Stimulated activated naive CD8-positive, alpha-beta T cell treated with anti-CD3 and anti-CD28 coated beads, Interleukin-15, Interleukin-2, amounts not matched to agents 100 U/mL and 50 U/mL, for 24 hours (primary cell): Measurements from ENCODE around the gene EFHD2.
"Not testable (repeated sequence)": the region's sequence is repeated elsewhere in the genome, so short reads cannot be mapped to it uniquely, and the experiment has no call there.

Experiments
- ATAC-seq: fragments of 150-1000 bp; cut with Tn5 transposase; one replicate; pipeline ENCODE4 v1.10.0; 2021
- DNase-seq: peaks from one replicate; pipeline ENCODE4 v3.0.0; 2021

The EFHD2 gene

DNA sequence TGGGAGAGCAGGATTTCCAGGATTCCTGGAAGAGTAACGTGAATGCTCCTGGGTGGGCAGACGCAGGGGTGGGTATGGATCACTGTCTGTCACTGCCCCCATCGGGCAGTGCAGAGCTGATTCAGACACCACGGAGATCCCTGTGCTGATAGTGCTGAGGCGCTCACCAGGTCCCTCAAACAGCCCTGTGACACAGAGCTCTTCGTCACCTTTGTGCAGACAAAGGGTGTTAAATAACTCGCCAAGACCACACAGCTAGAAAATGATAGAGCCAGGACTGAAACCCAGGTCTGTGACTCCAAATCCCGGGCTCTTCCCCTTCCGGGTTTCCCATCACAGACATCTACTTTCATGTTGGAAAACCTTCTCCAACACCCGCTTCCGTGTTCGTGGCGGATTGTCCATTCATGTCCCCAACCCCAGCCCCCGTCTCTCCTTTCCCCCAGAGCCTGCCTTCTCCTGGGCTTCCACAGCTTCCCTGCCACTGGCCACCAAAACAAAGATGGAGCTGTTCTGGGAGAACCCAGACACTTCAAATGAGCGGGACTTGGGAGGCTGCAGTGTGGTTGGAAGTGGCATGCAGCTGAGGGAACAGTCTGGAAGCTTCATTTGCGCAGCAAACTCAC lies 2.6 kb downstream of the EFHD2 start:
- peak; percentile 62 for DNase-seq
- peak; percentile 72 for ATAC-seq

DNA sequence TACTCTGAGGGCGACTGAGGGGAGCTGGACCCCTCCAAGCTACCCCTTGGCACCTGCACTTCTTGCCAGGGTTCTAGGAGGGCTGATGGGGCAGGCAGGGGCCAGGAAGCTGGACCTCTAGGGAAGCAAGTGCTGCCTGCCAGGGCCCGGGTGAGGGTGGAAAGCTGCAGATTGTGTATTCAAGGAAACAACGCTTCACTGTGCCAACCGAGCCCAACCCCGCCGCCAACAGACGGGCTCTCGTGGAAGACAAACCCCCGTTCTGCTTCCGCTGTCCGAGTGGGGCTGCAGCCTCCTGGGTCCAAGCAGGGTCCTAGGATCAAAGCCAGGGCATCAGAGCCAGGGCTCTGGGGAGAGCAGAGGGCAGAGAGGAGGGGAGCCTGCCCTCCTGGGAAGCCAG lies 3.2 kb downstream of the EFHD2 start:
- ATAC-seq (no peak), DNase-seq (no peak)

DNA sequence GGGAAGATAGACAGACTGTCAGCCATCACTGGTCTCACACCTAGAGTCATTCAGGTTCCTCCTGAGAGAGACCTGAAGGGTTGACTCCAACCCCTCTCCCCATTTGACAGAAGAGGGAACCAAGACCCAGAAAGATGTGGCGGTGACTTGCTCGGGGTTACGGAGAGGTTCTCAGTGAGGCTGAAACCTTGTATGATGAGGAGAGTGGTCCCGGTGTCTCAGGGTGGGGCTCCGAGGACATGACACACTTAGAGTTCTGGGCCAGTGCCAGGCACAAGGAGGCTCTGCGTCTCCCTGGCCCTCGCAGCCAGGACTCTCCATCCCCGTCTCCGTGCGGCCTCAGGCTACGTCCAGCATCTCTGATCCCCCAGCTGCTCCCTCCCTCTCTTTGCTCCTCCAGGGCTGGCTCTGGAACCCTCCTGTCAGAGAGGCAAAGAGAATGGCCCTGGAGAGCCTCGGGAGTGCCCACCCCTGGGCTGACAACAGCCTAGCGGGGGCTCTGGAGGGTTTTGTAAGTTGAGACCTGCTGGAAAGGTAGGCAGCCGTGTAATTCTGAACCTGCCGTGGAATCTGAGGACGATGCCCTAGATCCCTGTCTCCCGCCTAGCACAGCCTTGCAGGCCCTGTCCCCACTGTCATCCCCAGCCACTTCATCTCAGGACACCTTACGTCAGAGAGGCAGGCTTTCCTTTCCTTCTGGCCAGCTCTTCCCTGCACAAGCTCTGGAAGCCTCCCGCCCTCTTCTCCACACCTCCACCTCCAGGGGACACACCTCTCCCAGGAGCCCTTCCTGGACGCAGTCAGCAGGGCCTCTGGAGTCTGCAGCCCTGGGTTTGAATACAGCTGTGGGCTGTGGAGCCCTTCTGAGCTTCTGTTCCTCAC lies 4.1 kb downstream of the EFHD2 start:
- no peak for ATAC-seq
- no peak for DNase-seq

DNA sequence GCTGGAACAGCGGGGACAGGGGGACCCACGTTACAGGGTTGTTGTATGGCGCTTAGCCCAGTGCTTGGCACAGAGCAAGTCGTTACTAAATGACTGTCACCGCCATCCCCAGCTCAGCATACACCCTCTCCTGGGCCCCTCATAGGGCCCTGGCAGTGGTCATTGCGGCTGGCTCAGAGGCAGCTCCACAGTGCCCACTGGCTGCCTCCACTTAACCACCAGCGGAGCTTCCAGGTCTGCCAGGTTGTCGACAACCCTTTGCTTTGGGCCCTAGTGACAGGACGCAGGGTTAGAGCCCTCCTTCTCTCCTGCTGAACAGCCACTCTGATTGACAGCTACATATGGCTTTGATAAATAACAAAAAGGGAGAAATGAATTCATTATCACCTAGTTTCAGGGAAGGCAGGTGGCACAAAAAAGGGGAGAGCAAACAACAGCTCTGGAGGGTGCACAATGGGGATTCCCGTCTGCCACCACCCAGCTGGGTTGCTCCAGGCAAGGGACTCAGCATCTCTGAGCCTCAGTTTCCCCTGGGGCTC lies 4.8 kb downstream of the EFHD2 start:
- no peak for ATAC-seq
- no peak for DNase-seq

DNA sequence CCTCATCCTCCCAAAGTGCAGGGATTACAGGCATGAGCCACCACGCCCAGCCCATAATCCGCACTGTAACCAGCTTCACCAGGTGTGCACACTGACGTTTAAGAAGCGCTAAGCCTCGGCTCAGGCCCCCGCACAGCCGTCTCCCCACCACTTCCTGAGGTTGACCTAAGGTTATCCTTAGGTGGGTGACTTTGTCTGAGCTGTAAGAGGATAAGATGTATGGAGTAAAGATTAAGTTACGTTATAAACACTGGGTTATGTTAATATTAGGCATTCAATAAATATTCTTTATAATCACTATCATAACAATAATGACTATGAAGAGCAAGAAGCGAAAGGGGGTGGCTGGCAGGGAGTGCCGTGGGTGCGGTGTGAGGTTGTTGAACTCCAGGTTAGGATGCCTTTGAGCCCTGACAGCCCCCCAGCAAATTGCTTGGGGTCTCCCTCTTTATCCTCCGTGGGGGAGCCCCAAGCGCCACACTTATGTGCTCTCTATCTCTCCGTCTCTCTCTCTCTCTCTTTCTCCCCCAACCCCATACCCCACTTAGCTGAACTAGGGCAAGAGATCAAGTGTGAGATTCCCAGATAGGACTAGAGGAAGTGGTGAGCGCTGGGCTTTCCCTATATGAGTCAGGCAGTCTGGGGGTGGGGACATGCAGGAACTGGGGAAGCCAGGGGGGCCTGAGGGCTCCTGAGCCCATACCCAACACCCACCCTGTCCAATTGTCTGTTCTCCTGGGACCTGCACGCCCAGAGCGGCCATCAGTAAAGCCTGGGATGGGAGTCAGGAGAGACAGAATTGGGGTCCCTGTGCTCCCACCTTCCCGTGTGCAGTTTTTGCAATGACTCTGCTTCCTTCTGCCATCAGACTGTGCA lies 7.6 kb downstream of the EFHD2 start:
- DNase-seq (peak; percentile 60), ATAC-seq (peak; percentile 67)

DNA sequence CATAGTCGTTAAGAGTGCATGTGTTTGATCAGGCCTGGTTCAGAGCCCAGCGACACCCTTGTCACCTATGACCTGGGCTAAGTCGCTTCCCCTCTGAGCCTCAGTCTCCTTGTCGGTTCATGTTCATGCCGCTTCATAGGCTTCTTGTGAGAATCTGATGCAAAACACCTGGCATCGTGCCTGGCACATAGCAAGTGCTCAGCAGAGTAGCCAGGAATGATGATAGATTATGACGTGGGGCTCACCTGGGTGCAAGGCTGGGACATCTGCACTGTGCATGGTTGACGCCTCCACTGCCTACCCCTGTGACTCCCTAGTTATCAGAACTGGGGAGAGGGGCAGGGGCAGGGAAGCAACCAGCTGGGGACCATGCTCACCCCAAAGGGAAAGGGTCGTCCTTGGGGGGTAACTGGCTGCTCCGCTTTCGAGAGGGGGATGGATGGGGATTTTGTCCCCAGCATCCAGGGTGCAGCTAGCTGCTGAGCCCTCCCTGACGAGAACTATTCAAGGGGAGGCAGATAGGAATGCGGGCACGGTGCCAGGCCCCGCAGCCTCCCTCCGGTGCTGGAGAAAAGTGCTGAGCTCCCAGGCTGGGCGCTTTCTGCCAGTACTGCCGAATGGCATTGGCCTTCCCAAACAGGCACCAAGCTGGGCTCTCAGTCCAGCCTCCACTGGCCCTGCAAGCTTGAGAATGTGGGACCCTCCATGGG lies 9.3 kb downstream of the EFHD2 start:
- no peak for ATAC-seq
- DNase-seq = no peak

DNA sequence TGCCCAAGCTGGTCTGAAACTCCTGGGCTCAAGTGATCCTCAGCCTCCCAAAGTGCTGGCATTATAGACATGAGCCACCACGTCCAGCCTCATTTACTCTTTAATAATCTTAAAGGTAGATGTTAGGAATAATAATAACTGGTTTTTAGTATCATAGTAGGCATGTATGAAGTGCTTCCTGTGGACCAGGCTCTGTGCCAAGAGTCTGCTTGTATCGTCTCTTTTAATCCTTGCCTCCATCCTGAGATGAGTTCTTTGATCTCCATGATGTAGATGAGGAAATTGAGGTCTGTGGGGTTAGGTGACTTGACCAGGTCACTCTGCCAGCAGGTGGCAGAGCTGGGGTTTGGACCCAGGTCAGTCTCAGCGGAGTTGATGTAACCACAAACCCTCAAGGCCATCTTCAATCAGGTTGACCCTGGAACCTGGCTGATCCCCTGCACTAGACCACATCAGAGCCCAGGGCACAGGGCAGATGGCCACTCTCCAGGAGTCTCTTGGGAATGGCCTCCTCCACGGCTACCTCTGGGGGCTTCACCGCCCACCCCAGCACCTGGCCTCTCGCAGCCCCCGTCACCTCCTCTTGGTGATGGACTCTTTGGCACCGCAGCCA lies 11.3 kb downstream of the EFHD2 start:
- ATAC-seq (no peak), DNase-seq (no peak)

DNA sequence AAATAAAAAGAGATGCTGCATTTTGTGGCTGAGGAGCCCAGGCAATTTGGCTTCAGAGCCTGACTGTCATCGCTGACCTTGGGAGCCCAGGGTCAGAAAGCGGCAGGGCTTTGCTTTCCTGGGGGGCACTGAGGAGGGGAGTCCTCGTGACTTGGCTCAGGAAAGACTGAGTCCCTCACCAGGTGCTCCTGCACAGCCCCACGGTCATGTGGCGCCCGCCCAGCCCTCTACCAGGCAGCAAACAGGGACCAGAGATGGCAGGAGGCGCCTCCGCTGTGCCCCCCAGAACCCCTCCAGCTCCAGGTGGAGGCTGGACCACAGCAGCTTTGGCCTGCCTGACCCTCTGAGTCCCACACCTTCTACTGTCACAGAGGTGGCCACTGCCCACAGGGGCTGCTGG lies 13.2 kb downstream of the EFHD2 start:
- ATAC-seq = no peak
- DNase-seq = no peak

DNA sequence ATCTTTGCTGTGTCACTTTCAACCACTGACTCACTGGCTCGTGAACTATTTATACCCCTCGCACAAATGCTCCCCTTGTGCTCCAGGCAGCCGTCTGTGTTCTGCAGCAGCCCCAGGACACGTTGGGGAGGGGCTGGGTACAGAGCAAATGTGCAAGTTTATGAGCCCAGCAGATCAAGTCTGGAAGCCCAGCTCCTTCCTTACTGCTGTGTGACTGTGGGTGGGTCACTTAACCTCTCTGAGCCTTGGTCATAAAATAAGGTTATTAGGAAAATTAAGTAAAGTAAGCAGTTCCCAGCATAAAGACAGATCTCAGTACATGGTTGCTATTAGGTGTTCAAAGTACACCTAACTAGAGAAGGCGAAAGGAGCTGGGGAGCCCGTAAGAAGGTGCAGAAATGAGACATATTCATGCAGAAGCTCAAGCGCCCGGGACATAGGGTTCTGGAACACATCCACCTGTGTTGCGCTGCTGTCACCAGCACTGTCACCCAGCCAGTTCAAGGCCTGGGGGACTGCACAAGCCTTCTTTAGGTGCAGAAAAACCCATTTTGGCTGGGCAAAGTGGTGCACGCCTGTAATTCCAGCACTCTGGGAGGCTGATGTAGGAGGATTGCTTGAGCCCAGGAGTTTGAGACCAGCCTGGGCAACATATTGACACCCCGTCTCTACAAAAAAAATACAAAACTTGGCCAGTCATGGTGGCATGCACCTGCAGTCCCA lies 13.8 kb downstream of the EFHD2 start:
- ATAC-seq = no peak

DNA sequence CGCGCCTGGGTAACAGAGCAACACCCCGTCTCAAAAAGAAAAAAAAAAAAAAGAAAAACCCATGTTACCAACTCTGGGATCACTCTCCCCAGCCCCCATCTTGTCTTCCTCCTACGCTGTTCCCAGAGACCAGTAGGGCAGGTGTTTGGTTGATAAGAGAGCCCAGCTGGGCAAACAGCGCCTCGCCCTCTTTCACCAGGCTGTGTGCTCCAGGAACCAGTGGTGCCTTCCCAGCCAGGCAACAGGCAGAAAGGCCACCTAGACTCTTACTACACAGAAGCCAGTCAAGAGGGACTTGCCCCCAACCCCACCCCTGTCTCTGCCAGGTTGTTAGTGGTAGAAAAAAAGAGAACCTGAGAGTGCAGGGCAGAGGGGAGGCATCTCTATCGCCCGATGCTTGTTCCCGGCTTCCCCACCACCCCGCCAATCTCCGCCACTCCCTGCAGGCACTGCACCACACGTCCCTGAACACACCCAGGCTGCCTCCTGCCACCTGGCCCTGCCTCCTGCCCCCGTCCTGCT lies 14.5 kb downstream of the EFHD2 start:
- DNase-seq (no peak), ATAC-seq (no peak)

More for the DNA sequence above, 13.8 kb downstream of the EFHD2 start:
- DNase-seq = no peak

DNA sequence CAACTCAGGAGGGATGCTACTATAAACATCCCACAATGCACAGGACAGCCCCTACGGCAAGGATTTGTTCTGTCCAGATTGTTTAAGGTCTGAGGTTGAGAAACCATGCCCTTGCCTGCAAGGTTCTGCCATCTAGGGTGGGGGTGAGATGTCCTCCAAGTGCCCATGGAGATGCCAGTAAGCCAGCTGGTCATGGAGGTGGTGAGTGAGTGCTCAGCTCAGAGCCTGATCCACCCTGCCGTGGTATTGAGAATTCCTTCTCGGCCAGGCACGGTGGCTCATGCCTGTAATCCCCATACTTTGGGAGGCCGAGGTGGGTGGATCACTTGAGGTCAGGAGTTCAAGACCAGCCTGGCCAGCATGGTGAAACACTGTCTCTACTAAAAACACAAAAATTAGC lies 15.3 kb downstream of the EFHD2 start:
- ATAC-seq (no peak), DNase-seq (no peak)

DNA sequence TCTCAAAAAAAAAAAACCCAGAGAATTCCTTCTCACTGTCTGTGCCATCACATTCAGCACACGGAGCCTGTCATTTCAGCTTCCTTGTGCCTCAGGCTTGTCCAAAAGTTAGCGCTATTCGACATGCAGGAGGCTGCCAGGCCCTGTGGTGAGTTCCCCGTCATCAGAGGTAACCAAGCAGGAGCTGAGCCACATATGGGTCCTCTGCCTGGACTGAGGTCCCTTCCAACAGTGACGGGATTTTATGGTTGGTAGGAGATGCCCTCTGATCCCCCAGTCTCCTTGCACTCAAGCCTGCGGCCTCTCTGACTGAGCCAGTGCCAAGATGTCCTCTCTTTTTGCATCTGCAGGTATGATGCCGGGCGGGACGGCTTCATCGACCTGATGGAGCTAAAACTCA lies 15.8 kb downstream of the EFHD2 start:
- no peak for ATAC-seq
- DNase-seq = no peak

DNA sequence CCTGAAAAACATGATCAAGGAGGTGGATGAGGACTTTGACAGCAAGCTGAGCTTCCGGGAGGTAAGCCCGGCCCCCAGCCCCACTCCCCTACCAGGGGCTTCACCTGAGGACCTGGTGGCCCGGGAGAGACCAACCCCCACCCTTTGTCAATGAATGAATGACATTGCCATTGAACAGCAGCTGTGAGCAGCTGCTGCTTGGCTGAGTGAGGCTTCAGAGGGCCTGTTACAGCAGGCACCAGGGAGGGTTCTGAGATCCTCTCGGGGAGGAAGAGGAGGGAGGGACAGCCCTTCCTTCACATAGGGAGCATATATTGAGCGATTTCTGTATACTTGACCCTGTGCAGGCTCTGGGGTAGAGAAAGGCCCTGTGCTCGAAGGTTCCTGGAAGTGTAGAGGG lies 16.3 kb downstream of the EFHD2 start:
- DNase-seq (no peak), ATAC-seq (no peak)

DNA sequence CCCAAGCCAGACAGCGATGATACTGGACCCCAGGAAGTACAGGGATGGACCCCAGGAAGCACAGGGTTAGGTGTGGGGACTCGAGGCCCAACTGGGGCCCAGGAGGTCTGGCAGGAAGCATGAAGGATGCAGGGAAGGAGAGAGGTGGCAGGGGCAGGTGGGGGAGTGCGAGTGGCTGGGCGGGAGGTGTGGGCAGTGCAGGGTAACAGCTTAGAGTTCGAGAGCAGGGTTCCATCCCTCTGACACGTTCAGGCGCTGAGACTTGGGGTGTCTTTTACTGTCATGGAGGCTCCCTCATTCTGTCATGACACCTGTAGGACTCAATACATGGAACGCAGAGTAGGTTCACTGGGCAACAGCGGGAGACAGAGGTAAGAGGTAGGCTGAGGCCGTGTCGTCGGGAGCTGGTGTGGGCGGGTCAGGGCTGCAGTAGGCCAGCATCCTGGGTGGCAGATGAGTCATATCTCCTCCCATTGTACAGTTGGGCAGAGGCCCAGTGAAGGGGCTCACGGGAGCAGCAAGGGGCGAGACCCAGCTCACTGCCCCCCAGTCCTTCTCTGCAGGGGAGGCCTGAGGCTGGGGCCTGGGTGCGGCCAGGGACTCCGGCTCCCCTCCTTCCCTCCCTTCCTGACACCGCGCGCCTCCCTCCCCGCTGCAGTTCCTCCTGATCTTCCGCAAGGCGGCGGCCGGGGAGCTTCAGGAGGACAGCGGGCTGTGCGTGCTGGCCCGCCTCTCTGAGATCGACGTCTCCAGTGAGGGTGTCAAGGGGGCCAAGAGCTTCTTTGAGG lies 17.0 kb downstream of the EFHD2 start:
- ATAC-seq (peak; percentile 11), DNase-seq (no peak)

DNA sequence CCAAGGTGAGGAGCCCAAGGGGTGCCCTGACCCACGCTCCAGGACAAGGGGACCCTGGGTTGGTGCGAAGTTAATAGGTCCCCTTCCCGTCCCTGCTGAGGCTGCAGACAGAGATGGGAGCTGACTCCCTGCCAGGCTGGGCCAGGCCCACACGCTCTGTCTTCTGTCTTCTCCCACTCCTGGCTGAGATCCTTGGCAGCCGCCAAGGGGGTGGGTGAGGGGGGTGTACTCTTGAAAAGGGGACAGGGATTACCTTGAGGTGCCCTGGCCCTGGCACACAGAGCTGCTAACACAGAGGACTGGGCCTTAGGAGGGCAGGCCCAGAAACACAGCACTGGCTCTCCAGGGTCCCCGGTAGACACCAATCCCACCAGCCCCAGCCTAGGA lies 17.6 kb downstream of the EFHD2 start:
- DNase-seq (no peak), ATAC-seq (no peak)

DNA sequence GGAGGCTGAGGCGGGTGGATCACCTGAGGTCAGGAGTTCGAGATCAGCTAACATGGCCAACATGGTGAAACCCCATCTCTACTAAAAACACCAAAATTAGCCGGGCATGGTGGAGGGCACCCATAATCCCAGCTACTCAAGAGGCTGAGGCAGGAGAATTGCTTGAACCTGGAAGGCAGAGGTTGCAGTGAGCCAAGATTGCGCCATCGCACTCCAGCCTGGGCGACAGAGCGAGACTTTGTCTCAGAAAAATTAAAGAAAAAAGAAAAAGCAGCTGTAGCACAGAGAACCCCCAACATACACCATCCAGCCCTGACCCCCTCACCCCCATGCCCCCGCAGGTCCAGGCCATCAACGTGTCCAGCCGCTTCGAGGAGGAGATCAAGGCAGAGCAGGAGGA lies 18.6 kb downstream of the EFHD2 start:
- DNase-seq, ATAC-seq: not testable (repeated sequence)

DNA sequence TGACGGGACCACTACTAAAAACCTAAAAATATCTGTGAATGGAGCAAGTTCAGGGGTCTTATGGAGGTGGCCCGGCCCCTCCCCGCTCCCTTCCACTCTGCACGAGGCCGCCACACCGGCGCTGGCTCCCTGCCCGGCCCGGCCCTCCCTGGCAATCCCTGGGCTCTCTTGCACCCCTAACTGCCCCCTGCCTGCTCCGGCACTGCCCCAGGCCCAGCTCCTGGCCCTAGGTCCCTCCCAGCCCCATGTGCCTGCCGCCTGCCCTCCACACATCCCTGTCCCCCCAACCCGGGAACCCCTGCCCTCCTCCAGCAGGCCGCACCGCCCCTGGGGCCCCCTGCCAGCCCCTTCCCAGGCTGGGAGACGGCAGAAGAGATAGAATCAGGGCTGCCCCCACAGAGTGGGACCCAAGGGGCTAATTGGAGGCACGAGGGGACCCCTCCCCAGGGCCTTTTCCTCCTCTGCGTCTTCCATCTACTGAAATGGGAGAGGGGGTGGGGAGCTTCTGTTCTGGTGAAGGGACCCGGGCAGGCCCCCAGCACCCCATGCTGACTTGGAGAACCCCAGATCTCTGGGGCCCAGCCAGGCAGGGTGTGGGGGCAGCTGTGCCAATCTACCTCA lies 19.2 kb downstream of the EFHD2 start:
- no peak for ATAC-seq

DNA sequence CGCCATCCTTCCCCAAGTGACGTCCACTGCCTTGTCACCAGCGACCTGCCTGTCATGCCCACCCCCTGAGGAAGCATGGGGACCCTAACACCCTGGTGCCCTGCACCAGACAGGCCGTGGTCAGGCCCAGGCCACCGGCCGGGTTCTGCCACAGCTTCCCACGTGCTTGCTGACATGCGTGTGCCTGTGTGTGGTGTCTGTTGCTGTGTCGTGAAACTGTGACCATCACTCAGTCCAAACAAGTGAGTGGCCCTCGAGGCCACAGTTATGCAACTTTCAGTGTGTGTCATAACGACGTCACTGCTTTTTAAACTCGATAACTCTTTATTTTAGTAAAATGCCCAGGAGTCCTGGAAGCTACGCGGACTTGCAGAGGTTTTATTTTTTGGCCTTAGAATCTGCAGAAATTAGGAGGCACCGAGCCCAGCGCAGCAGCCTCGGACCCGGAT lies 20.0 kb downstream of the EFHD2 start:
- no peak for DNase-seq
- no peak for ATAC-seq

More for the DNA sequence above, 19.2 kb downstream of the EFHD2 start:
- DNase-seq = no peak
